ENCODE measurements around the gene RAD51B. TPM values are rescaled to one million over a fixed set of nuclear protein-coding genes. Genes with fewer than 3 reads are reported as not detected.

RAD51B gene
- polyA plus RNA-seq, 1 donor (not counting 4 experiments of a cell fraction or from before 2014, with no cell fraction given) = 13.3 TPM

DNA sequence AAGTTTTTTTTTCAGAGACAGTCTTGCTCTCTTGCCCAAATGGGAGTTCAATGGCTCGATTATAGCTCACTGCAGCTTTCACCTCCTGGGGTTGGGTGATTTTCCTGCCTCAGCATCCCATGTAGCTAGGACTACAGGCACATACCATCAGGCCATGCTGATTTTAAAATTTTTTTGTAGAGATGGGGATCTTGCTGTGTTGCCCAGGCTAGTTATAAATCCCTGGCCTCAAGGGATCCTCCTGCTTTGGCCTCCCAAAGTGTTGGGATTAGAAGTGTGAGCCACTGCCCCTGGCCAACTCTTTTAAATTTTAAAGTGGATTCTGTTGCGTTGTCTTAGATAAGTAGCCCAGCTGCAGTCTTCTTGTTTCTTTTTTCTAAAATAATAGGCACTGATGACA is 115.8 kb downstream of the RAD51B start:
- dilution Hi-C loops (cut with MboI; ENCODE audit: extremely low pct_ligation_motif_present, low sequenced_read_pairs) = no loop called here
- H3K4me3 ChIP-seq (ENCODE audit: control insufficient read depth in 2 of 3, extremely low read depth in 1 of 3, insufficient read depth in 2 of 3, low read depth in 1 of 3, low read length in 3 of 3) = no peak overlapping the region
- no peak overlapping the region for H3K9ac ChIP-seq (ENCODE audit: control insufficient read depth, extremely low read depth, insufficient read depth, low read length)
- H3K27me3 ChIP-seq (ENCODE audit: control insufficient read depth, extremely low read depth, insufficient read depth, low read length) = no peaks in the 10 kb centered on the region
- DNase-seq (ENCODE audit: low read depth, low spot score) = no peak
- H3K9me1 ChIP-seq (ENCODE audit: control insufficient read depth, extremely low read depth, insufficient read depth, low read length) = no peaks in the 10 kb centered on the region
- no peak for FAIRE-seq
- TF ChIP-seq, protein P1, sequence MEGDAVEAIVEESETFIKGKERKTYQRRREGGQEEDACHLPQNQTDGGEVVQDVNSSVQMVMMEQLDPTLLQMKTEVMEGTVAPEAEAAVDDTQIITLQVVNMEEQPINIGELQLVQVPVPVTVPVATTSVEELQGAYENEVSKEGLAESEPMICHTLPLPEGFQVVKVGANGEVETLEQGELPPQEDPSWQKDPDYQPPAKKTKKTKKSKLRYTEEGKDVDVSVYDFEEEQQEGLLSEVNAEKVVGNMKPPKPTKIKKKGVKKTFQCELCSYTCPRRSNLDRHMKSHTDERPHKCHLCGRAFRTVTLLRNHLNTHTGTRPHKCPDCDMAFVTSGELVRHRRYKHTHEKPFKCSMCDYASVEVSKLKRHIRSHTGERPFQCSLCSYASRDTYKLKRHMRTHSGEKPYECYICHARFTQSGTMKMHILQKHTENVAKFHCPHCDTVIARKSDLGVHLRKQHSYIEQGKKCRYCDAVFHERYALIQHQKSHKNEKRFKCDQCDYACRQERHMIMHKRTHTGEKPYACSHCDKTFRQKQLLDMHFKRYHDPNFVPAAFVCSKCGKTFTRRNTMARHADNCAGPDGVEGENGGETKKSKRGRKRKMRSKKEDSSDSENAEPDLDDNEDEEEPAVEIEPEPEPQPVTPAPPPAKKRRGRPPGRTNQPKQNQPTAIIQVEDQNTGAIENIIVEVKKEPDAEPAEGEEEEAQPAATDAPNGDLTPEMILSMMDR (optimal IDR thresholded peaks at IDR 0.05 in 1 of 3, IDR thresholded peaks at IDR 0.05 in 1 of 3, conservative IDR thresholded peaks at IDR 0.05 in 1 of 3; ENCODE audit: extremely low read depth in 1 of 3, insufficient read depth in 2 of 3, low read length in 3 of 3) = no peak
- no peak for TF ChIP-seq EZH2 (IDR thresholded peaks at IDR 0.05; ENCODE audit: low read length)
- peaks cover 12% of the 10 kb centered on the region for H3K4me1 ChIP-seq (ENCODE audit: control insufficient read depth, extremely low read depth, insufficient read depth, low read length)
- no peak overlapping the region for H3K4me2 ChIP-seq (ENCODE audit: control insufficient read depth, extremely low read depth, insufficient read depth, low read depth, low read length)
- H4K20me1 ChIP-seq (ENCODE audit: control insufficient read depth, extremely low read depth, insufficient read depth, low read length) = no peaks in the 10 kb centered on the region
- H2AFZ ChIP-seq (ENCODE audit: control insufficient read depth, low read length) = no peak overlapping the region
- H3K27ac ChIP-seq (ENCODE audit: control insufficient read depth, insufficient read depth, low read length) = no peak overlapping the region
- H3K36me3 ChIP-seq (ENCODE audit: control insufficient read depth in 2 of 2, extremely low read depth in 1 of 2, insufficient read depth in 2 of 2, low read length in 2 of 2) = no peaks in the 10 kb centered on the region
- H3K79me2 ChIP-seq (ENCODE audit: control insufficient read depth, insufficient read depth, low read length) = no peaks in the 10 kb centered on the region
- no peaks in the 10 kb centered on the region for H3K9me3 ChIP-seq (ENCODE audit: control insufficient read depth, low read depth, low read length)

GRCh38 chr14:67938071-67938470 is 118.5 kb downstream of the RAD51B start:
- Histone ChIP-seq H3K9me1 (ENCODE audit: control insufficient read depth, extremely low read depth, insufficient read depth, low read length) (no peaks in the 10 kb centered on the region), H3K9ac (ENCODE audit: control insufficient read depth, extremely low read depth, insufficient read depth, low read length) (no peak overlapping the region), H4K20me1 (ENCODE audit: control insufficient read depth, extremely low read depth, insufficient read depth, low read length) (no peaks in the 10 kb centered on the region), H3K36me3 (ENCODE audit: control insufficient read depth in 2 of 2, extremely low read depth in 1 of 2, insufficient read depth in 2 of 2, low read length in 2 of 2) (no peaks in the 10 kb centered on the region), H3K79me2 (ENCODE audit: control insufficient read depth, insufficient read depth, low read length) (no peaks in the 10 kb centered on the region), H3K4me2 (ENCODE audit: control insufficient read depth, extremely low read depth, insufficient read depth, low read depth, low read length) (no peak overlapping the region), H3K9me3 (ENCODE audit: control insufficient read depth, low read depth, low read length) (no peaks in the 10 kb centered on the region), H3K4me3 (ENCODE audit: control insufficient read depth in 2 of 3, extremely low read depth in 1 of 3, insufficient read depth in 2 of 3, low read depth in 1 of 3, low read length in 3 of 3) (no peak overlapping the region), H3K27ac (ENCODE audit: control insufficient read depth, insufficient read depth, low read length) (no peak overlapping the region), H3K27me3 (ENCODE audit: control insufficient read depth, extremely low read depth, insufficient read depth, low read length) (no peaks in the 10 kb centered on the region), H2AFZ (ENCODE audit: control insufficient read depth, low read length) (no peak overlapping the region), H3K4me1 (ENCODE audit: control insufficient read depth, extremely low read depth, insufficient read depth, low read length) (peaks cover 27% of the 10 kb centered on the region)
- TF ChIP-seq, protein P1 (optimal IDR thresholded peaks at IDR 0.05 in 1 of 3, IDR thresholded peaks at IDR 0.05 in 1 of 3, conservative IDR thresholded peaks at IDR 0.05 in 1 of 3; ENCODE audit: extremely low read depth in 1 of 3, insufficient read depth in 2 of 3, low read length in 3 of 3) = no peak
- TF ChIP-seq EZH2 (IDR thresholded peaks at IDR 0.05; ENCODE audit: low read length) = no peak
- dilution Hi-C loops (cut with MboI; ENCODE audit: extremely low pct_ligation_motif_present, low sequenced_read_pairs) = no loop called here
- FAIRE-seq (no peak), DNase-seq (ENCODE audit: low read depth, low spot score) (no peak)

Measured in keratinocyte (primary cell).